G401.6 (cell line): ENCODE measurements around the gene RAP1GDS1.

Experiments used
- FAIRE-seq: peaks from 2 replicates; lab custom pipeline; 2012; peaks lifted over from hg19 to GRCh38; lab: Jason Lieb, UNC

Gene RAP1GDS1

GRCh38 chr4:98484031-98484430 is 222.8 kb downstream of the RAP1GDS1 start:
- FAIRE-seq: no peak

DNA sequence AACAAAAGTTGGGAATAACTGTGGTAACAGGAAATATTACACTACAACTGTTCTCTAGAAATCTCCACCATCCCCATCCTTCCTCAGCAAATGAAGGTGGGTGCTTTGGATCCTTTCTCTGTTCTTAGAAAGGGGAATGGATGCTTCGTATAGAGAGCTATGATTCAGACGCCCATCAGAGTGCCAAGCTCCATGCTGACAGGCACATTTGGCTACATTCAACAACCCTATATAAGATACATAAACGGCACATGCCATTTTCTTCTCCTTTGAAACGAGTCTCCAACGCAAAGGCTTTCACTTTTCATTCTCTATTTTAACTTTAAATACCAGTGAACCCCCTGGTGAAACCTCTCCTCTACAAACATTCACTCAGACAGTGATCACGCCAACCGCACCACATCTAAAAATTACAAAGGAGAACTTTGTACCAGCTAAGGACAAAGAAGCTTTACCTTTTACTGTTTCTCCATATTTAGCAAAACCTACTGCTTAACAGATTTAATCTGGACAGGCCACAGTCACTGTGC is 224.7 kb downstream of the RAP1GDS1 start:
- no peak for FAIRE-seq

DNA sequence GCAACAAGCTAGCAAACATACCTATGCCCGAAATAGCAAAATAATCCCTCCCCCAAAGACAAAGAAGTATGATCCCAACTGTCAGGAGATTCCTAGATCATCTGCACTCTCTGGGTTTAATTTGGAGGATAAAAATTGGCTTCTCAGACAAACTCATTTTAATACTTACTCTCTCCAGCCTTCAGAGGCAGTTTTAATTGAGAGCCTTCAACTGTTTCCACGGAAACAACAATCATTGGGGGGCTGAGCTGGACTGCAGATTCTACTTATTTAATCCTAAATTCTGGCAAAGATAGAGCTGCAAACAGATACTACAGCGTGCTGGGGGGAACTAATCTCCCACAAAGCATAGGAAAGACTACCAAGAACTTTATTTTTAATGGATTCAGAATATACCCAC is 229.1 kb downstream of the RAP1GDS1 start:
- FAIRE-seq: no peak

DNA sequence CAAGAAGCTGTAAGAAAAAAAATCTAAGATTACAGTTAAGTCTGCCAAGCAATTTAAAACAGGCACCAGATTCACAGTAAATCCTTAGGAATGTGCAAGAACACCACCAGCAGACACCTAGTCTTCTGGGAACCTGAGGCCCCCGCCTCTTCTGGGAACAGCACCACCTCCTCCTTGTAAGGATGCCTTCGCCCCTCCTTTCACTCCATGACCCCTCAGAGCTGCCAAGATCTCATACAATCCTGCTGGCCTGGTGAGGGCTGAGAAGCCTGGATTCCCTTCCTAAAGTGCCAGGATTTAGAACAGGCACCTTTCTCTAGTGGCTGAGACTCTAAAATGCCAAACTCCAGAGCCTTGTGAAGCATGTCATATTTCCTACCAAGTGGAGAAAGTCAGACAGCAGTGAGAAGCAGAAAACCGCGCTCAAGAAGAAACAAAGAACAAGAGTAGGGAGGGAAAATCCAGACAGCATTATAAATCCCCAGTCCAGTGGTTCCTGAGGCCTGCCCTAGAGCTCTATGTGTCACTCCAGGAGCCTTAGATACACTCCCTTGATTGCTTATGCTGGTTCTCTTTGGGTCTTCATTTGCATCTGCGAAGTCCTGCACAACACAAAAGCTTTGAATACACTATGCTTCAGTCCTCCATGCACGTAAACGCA is 230.8 kb downstream of the RAP1GDS1 start:
- no peak for FAIRE-seq

GRCh38 chr4:98493296-98493695 is 232.1 kb downstream of the RAP1GDS1 start:
- no peak for FAIRE-seq
